DMS 273 (cell line): ENCODE data around the gene CKS1B.

Source experiments
- DNase-seq: peaks from one replicate; lab custom pipeline; 2025; ENCODE audit not compliant: unreplicated experiment; lab: John Stamatoyannopoulos, UW

CKS1B gene

GRCh38 chr1:154945160-154945961 lies 29.1 kb upstream of the CKS1B start:
- DNase-seq = no peak

- DNase-seq = no peak
Measured at GRCh38 chr1:154945962-154946850, 28.3 kb upstream of the CKS1B start.

- DNase-seq = no peak
Measured at GRCh38 chr1:154948079-154948478, 26.4 kb upstream of the CKS1B start.

- DNase-seq = no peak
Measured at GRCh38 chr1:154951901-154952657, 22.4 kb upstream of the CKS1B start.

GRCh38 chr1:154952664-154953063 lies 21.8 kb upstream of the CKS1B start:
- no peak for DNase-seq

- no peak for DNase-seq
Measured at GRCh38 chr1:154953611-154954038, 20.9 kb upstream of the CKS1B start.

GRCh38 chr1:154954541-154954940 lies 19.9 kb upstream of the CKS1B start:
- no peak for DNase-seq

- DNase-seq = peak; percentile 89
Measured at GRCh38 chr1:154955039-154955717, 19.3 kb upstream of the CKS1B start.

- DNase-seq = peak; percentile 96
Measured at GRCh38 chr1:154955718-154956543, 18.6 kb upstream of the CKS1B start, which contains the start of gene PBXIP1. Gene PBXIP1, minus strand, starts transcription at chr1:154956099. Its CDS starts 2,378 bp downstream, at chr1:154953721.

GRCh38 chr1:154956544-154956941 lies 17.9 kb upstream of the CKS1B start:
- DNase-seq = peak; percentile 77

GRCh38 chr1:154957091-154957657 lies 17.3 kb upstream of the CKS1B start:
- DNase-seq = no peak

GRCh38 chr1:154958036-154958435 lies 16.4 kb upstream of the CKS1B start:
- no peak for DNase-seq

GRCh38 chr1:154958681-154959425 lies 15.6 kb upstream of the CKS1B start:
- no peak for DNase-seq

- no peak for DNase-seq
Measured at GRCh38 chr1:154959426-154959780, 15.1 kb upstream of the CKS1B start.

- DNase-seq = no peak
Measured at GRCh38 chr1:154960446-154961136, 13.9 kb upstream of the CKS1B start.

GRCh38 chr1:154961207-154962155 lies 13.0 kb upstream of the CKS1B start, which contains the start of gene PYGO2:
Gene PYGO2, minus strand, starts transcription at chr1:154961782. Its CDS starts 206 bp downstream, at chr1:154961576.
- peak; percentile 93 for DNase-seq
